Effector CD8-positive, alpha-beta T cell (primary cell): ENCODE measurements around the gene OLFM1.

ENCODE experiments used
- DNase-seq: peaks from one replicate; lab custom pipeline; 2025; lab: John Stamatoyannopoulos, UW

The OLFM1 gene

DNA sequence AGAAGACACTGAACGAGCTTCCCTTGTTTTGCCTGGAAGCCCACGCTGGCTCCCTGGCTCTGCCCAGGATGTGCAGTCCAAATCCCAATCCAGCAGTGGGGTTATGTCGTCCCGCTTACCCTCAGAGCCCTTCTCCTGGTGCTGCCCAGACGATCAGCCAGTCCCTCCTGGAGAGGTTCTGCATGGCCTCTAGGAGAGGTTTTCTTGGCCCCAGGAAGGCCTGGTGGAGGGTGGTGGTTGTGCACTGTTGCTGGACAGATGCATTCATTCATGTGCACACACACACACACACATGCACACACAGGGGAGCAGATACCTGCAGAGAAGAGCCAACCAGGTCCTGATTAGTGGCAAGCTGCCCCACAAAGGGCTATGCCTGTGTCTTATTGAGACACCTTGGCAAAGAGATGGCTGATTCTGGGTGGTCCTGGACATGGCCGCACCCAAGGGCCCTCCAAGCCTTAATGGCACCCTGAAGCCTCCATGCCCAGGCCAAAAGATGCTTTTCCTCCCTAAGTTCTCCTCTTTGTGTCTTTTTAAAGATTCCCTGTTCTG, 10.5 kb upstream of the OLFM1 start:
- DNase-seq, result no peak

DNA sequence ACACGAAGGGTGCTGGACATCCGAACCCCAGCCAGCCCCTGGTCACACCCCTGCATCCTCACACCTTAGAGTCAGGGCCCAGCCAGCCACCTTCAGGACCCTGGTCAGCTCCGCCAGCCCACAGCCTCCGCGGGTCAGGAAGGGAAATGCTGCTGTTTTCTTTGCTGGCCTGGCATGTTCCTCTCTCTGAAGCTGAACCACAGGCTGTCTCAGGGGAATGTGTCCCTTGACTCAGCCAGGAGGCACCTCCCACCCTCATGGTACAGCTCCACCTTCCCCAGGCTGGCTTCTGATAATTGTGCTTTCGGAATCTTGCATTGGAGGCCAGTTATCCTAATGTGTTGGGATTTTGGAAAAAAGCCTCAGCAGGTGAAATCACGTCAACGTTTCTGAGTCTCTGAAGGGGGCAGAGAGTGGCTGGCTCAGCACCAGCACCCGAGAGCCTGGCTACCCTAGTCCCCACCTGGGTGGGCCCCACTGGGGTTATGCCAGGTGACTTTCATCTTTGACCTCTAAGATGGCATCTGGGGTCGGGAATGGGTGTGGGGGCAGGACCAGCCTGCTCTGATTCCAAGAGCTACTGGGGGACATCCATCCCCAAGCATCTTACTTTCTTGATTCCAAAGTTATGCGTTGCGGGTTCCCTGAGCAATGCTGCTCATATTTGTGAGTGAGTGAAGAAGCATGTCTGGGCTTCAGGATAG, 9.8 kb upstream of the OLFM1 start:
- DNase-seq, result no peak

DNA sequence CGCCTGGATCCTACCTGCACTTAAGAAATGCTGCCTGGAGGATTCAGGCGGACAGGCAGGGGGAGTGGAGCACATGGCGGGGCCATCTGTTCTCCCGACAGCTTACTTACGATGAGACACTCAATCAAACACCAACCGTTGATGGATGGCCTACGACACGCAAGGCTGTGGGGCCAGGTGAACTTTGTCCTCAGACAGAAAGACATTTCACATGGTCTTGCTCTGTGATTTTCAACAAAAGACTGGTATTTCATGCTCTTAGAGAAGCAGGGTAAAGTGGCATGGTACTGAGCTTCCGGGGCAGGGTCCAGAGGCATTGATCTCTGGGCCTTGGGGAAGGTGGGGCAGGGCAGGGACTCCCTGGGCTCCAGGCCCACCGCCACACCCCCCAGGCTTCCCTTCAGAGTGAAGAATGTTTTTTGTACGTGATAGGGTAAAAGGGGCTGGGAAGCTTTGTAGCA, 9.1 kb upstream of the OLFM1 start:
- DNase-seq, result no peak

DNA sequence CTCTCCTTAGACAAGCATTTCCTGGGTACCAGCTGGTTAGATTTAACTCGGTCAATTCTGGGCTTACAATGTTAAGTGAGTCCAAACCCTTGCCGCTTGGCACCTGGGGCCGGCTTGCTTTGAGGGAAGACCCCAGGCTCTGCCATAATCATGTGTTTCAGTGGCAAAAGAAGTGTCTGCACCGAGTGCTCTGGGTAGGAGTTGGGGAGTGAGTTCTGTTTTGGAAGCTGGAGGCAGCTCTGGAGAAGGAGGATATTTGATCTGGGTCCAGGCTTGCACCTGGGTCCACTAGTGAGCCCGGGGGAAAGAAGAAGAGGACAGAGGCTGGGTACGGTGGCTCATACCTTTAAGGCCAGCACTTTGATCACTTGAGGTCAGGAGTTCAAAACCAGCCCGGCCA, 8.4 kb upstream of the OLFM1 start:
- no peak for DNase-seq

DNA sequence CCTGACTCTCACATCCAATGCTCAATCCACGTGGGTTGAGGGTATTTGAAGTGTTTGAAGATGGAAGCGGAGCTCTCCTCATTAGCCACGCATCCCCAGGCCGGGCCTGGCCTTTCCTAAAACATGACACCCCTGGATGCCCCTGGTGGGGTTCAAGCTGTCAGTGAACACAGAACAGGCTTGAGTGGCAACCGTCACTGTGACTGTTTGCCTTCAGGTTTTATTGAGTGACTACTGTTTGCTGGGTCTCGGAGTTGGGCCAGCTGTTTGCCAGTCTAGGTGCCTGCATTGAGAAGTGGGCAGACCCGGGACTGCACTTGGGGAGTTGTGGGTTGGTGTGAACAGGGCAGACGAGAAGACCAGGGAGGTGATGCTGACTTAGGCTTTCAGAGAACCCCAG, 7.8 kb upstream of the OLFM1 start:
- DNase-seq, result no peak

DNA sequence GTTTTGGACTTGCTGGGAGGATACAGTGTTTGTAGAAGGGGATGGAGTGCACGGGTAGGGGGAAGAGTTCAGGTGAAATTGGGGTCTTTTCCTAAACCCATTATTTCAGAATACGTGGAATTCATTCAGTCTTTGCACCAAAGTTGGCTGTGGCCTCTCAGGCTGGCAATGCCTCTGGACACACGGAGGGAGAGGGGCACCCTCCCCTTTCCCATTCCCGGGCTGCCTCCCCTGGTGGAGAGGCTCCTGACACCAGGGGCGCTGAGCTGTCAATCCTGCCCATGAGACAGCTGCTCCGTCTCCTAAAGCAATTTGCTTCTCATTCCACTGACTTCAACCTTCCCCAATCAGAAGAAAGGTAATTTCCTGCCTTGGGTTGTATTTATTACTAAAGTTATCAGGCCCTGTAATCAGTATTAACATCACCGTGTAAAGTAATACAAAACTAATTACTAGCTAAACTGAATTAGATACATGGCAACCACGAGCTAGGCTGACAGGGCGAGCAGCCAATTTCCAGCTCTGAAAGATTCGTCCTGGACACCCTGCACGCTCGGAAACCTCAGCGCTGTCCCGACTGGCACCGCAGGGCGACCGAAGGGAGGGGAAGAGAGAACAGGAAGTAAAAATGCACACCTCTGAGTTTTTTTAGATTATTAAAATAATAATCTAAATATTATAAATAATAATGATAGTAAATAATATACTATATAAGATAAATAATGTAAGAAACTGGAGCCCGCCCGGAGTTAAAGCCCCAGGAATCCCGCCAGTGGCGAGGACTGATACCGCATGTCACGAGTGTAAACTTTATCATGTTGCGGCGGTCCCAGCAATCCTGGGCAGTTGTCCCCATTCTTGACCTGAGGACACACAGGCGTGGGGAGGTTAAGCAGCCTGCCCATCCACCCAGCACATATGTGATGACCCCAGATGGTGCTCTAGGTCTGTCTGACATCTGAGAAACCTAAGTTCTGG, 6.9 kb upstream of the OLFM1 start:
- no peak for DNase-seq

DNA sequence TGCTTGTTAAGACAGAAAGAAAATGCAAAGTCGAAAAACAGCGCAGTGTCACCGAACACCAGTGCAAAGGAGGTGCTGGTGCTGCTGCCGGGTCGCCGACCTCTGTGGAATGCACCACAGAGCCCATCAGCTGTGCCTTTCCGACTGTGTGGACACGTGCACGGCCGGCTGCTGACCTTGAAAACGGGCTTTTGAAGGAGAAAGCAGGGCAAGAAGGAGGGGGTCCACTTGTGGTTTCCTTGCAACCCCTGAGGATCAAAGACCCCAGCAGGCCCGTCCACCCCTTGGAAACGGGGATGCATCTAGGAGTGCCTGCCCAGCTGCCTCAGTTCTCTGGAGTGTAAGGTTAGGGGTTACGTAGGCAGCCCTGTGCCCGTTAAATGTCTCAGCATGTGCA, 6.2 kb upstream of the OLFM1 start:
- no peak for DNase-seq

DNA sequence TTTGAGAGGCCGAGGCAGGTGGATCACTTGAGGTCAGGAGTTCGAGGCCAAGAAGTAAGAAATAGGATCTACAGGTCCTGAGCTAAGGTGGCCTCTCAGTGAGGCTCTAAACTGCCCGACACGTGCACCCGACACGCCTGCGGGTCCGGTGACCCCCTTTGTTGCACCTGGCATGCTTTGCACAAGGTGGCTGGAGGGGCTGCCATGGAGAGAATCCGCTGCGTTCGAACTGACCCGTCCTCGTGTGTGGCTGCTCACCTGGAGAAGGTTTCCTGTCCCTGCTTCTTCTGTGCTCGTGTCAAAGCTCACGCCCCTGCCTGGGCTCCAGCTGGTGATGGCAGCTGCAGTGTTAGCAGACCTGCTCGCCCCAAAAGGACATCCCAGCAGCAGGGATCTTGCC, 5.7 kb upstream of the OLFM1 start:
- DNase-seq, result no peak

DNA sequence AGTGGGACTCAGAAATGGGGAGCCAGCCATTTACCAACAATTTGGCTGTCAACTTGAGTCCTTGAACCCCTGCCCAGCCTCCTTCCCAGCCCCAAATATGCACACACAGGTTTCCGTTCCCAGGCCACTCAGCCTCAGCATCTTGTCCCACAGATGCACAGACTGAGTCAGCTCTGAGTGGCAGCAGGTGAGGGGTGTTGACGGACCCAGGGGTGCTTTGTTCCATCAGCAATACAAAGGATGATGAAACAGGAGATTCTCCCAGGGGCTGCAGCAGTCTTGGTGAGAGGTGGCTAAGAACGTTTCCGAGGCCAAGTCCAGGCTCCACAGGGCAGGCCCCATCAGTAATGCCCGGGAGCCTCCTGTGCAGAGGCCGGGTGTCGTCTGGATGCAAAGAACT, 4.9 kb upstream of the OLFM1 start:
- no peak for DNase-seq

DNA sequence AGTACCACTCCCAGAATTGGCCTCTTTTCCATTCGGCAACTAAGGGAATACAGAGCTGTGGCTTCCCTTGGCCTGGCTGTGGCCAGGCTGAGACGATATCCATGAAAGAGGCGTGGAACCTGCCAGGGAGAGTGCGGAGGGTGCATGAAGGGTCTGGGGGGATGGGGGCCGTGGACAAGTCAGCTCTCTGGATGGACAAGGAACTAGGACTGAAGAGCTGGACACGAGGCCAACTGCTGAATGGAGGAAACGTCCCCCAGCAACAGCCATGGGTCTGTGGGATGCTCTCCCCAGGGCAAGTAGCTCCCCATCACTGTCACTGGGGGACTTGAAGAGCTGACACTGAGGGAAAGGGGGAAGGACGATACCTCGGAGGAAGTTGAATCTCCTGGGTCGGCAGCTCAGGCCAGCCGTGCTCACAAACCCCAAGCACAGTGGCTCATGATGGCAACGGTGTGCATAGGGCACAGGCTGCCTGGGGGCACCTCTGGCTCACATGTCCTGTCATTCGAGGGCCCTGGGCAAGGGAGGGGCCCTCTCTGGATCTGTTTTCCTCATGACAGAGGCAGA, 4.1 kb upstream of the OLFM1 start:
- DNase-seq, result no peak

DNA sequence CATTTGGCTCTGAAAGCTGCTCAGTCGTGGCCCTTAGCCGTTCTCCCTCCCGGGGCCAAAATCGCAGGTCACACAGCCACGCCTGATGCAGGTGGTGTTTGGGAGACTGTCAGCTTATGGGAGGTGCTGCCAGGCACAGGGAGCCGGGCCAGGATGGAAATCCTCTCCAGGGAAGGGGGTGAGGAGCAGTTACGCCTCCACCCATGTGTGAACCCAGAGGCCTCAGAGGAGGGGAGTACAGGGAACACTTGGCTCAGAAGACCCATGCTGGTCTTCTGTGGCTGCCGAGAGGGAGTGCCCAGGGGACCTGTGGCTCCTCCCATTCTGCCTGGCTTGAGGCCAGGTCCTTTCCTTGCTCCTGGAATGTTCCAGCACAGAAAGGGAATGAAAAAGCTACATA, 3.6 kb upstream of the OLFM1 start:
- DNase-seq, result no peak

DNA sequence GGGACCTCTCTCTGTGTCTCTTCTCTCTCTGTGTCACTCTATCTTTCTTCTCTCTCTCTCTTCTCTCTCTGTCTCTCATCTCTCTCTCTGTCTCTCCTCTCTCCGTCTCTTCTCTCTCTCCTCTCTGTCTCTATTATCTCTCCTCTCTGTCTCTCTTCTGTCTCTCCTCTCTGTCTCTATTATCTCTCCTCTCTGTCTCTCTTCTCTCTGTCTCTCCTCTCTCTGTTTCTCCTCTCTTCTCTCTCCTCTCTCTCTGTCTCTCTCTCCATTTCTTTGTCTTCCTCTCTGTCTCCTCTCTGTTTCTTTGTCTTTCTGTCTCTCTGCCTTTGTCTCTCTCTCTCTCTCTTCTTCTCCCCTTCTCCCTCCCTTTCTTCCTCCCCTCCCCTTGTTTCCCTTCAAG, 3.2 kb upstream of the OLFM1 start:
- DNase-seq, result no peak

DNA sequence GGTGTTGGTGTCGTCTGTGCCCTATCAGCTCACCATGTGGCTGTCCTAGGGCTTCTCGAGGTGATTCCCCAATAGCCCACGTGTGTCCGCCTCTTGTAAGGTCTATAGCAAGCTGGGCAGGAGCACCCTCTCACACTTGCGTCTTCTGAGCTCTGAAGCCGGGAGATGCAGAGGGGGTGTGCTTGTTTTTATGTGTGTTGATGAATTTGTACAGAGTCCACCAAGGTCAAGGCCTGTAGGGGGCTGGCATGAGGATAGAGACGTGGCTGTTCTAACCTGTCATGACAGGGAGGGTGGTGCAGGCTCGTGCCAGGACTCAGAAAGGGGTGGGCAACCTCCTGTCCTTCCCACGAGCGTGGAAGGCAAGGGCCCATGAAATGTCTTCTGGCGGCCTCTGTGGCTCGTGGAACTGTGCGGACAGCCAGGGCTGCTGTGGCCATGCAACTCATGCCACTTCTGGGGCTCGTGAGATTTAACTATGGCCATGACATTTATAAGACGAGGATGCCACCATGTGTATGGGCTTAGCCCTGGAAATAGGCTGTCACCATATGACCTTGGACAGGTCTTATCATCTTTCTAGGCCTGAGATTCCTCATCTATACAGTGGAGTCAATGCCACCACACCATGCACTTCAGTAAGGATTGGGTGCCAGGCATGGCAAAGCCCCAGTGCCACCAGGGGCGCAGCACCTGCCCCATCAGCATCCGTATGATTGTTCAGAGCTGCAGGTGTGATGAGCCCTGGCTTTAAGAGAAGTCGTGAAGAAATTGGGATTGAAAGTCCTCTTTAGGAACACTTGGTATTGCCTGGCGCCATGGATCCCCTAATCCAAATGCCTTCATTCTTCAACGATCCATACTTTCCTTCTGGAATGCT, 2.3 kb upstream of the OLFM1 start:
- DNase-seq, result no peak

DNA sequence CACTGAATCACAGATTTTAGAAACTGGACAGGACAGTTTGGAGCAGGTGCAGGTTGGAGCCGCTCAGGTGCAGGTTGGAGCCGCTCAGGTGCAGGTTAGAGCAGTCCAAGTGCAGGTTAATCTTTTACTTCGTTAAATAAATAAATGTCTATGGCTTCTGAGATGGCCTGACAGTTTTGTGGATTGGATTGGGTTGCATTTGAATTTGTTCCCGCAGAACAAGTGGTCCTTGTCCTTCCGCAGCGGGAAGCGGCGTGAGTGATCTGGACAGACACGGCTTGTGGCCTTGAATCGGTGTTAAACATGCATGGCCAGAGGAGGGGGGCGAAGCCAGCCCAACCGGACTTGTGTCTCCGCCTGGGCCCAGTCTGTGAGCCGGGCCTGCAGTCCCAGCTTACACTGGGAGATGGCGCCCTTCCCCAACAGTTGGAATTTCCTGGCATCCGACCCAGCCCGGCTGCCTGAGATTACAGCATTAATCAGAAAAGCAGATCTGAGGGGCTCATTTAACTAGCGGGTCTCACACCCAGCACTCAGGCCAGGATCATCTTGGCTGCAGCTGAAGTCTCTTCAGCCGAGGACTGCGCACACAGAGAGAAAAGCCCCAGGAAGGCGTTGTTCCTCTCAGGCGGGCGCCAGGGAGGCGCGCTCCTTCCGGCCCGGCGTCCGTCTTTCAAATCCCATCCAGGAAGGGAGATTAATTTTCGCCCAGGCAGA, 1.5 kb upstream of the OLFM1 start:
- DNase-seq, result no peak

DNA sequence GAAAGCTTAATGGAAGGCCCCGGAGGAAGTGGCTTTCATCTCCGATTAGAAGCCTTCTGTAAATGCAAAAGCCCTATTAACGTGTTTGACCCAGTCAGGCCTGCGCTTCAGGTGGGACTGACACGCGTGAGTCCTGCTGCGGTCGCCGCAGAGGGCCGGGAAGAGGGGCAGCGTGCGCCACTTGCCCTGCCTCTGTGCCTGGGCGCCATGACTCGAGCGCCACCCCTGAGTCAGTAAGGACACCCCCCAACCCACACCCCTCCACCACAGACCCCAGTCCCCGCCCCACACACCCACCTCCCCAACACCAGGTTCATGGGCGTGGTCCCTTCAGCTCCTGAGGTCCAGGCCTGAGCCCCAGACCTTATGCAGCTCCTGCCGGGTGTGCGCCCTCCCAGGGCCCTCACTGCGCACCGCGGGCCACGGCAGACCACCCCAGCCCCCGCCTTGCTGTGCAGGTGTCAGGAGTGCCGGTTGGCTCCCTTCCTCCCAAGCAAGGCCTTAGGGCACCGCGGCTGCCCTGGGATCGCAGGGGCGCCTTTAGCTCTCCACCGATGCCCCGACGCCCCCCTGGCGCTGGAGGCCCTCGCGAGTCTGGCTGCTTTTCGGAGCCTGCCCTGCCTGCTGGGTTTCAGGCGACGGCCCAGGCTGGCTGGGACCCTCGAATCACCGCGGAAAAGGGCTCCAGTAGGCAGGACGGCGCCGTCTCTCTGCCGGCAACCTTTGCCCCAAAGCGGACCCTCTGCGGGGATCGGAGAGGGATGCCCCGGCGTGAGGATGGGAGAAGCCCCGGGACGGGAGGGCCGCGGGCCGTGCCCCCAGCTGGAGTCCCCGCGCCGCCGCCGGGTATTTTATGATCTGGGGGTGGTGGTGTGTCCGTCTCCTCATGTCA, 625 bp upstream of the OLFM1 start:
- DNase-seq, result no peak

DNA sequence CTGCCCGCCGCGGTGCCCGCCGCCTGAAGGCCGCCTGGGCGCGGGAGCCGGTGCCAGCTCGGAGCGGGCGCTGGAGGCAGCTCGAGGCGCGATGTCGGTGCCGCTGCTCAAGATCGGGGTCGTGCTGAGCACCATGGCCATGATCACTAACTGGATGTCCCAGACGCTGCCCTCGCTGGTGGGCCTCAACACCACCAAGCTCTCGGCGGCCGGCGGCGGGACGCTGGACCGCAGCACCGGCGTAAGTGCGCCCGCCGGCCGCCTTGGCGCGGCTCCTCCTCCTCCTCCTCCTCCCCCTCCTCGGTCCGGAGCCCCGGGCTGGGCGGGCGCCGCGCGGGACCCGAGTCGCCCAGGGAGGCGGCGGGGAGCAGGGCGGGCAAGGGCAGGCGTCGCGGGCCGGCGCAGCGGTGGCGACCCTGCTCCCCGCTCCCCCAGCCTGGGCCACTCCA, 455 bp downstream of the OLFM1 start:
- DNase-seq, result no peak

DNA sequence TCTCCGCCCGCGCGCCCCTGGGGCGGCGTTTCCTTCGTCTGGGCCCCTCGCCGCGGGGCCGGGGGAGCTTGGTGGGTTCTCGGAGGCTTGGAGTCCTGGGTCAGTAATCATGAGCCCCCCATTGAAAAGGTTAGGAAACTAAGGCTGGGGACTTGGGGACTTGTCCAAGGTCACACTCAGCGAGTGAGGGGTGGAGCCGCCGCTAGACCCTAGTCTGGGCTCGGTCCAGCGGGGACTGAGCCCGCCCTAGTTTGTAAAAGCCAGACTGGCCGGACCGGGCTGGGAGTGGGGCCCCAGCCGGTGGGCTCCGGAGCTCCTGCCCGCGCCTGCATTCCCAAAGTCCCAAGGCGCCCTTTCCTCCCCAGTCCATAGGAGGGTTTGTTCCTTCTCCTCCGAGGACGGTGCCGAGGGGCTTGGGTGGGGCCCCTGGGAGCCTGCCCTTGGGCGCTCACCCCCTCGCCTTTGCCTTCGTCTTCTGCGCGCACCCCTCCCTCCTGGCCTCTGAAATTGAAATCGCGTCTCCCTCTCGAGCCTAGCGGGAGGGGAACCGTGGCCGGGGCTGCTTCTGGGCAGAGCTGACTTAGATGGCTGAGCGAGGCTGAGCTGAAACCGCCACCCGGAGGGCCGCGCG, 995 bp downstream of the OLFM1 start:
- DNase-seq, result no peak

DNA sequence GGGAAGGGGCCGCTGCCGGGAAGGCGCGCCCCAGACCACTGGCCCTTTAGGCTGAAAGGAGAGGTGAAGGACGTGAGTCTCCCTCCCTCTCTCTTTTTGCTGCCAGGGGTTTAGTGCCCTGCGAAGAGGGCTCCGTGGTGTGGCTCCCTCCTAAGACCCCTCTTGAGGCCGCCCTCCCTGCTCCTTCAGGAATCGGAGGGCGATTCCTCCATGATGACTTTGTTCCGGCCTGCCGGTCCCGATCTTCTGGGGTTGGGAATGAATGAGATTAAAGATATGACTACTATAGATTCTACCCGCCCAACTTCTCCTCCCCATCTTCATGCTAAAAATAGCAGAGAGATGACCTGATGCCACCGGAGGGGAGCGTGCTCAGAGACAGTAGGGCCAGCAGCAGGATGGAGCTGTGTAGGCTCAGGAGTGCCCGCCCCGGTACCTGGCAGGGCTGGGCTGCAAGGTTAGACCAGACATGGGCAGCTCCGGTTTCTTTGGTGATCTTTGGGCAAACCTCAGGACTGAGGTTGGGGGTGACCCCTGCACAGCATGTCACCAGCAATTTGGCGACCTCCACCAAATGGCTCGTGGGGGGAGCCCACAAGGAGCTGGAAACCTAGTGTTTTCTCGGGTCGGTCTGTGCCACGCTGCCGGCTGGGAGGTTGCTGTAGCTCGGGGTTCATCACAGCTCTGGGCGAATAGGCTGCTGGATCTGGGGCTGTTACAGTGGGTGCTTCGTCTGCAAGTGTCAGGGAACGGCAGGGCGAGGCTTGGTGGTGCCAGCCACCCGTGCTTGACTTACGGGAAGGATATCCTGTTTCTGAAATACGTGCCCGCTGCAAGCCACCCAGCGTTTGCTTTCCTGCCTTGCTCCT, 1.7 kb downstream of the OLFM1 start:
- DNase-seq, result no peak
